A549 treated with DMSO at 1 μM for 4 hours (cell line): ENCODE data around the gene BCS1L. TPM values are rescaled to one million over a fixed set of nuclear protein-coding genes. Genes with fewer than 3 reads are reported as not detected.

Experiments used
- total RNA-seq: library from RNA; stranded (reverse); fragments of 200-300 nt; extraction: Qiagen RNA extraction; gene quantifications from 5 replicates; pipeline ENCODE4 v1.2.3, GENCODE V29; 2022; ENCODE audit warnings: low read depth

Gene BCS1L, protein sequence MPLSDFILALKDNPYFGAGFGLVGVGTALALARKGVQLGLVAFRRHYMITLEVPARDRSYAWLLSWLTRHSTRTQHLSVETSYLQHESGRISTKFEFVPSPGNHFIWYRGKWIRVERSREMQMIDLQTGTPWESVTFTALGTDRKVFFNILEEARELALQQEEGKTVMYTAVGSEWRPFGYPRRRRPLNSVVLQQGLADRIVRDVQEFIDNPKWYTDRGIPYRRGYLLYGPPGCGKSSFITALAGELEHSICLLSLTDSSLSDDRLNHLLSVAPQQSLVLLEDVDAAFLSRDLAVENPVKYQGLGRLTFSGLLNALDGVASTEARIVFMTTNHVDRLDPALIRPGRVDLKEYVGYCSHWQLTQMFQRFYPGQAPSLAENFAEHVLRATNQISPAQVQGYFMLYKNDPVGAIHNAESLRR
- 38.3 to 50.3 TPM (median 44.1 TPM) in 5 replicates for total RNA-seq

GRCh38 chr2:218659258-218659987 is at the start of gene BCS1L, which contains the start of gene ZNF142:
BCS1L (plus strand) TSS chr2:218659683; CDS start chr2:218660988, 1,305 bp downstream.
ZNF142 (minus strand) TSS chr2:218659623; CDS start chr2:218656429, 3,194 bp downstream.

DNA sequence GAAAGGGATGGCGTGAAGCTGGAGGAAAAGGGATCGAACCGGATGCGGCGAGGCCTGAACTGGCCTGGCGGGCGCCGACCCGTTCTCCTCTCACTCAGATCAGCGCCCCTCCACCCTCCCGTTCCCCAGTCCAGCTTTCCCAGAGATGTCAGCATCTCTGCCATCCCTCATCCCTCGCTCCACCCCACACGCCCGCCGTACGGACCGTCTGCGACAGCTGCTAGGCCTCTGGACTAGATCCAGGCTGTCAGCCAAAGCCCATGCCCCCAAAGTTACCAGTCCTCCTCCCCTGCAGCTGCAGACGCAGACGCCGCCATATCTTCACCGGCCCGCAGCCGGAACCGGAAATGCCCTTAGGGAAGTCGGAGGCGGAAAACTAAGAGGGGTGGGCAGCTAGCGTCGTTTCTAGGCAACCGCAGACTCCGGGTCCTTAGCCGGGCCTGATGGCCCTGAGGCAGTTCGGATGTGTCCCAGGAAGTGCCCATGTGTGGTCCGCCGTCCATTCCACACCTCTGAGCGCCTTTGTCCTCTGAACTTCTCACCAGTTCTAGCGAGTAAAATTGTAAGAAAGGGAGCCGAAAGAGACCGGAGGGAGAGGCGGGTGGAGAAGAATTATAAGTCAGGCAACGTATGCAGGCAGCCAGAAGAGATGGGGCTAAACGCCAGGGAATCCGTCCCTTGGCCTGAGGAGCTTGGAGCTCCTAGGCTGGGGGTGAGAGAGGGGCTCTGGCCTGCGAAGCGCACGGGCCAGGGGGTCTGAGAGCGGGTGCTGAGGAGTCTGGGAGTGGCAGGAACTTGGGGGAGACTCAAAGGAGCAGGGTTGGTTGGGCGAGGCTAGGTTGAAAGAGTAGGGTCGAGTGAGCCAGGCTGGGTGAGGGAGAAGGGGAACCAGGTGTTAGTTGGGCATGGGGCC is 12.4 kb downstream of the BCS1L start, which contains the start of the genes RNF25 and STK36:
TSS of gene RNF25 (minus strand) at position 349 of the 913 bp plus-strand sequence. CDS start at position 317, 32 bp downstream.
TSS of gene STK36 (plus strand) at position 433 of the 913 bp plus-strand sequence. CDS start 744 bp downstream, outside the sequence.

GRCh38 chr2:218710687-218711549 is 51.4 kb downstream of the BCS1L start, which contains the start of gene TTLL4:
TTLL4 (plus strand) TSS chr2:218710835; CDS start chr2:218737677, 26,842 bp downstream.

Other genes with a start within 250 kb of the BCS1L start
- gene VIL1, start 240.6 kb upstream of the BCS1L start, total RNA-seq = 0.16 to 0.33 TPM (median 0.18 TPM) in 5 replicates
- 4.8 to 7.4 TPM (median 6.3 TPM) in 5 replicates for gene USP37, start 91.3 kb upstream of the BCS1L start, total RNA-seq
- 41.8 to 53.3 TPM (median 49.7 TPM) in 5 replicates for gene CNOT9, start 90.8 kb upstream of the BCS1L start, total RNA-seq
- 0.26 to 0.69 TPM (median 0.31 TPM) in 5 replicates for gene PLCD4, start 51.8 kb upstream of the BCS1L start, total RNA-seq
- gene ZNF142, start 60 bp upstream of the BCS1L start, total RNA-seq = 15.5 to 21.3 TPM (median 19.5 TPM) in 5 replicates
- 39.0 to 58.2 TPM (median 47.7 TPM) in 5 replicates for gene RNF25, start 12.3 kb downstream of the BCS1L start, total RNA-seq
- 7.7 to 16.1 TPM (median 13.8 TPM) in 5 replicates for gene STK36, start 12.4 kb downstream of the BCS1L start, total RNA-seq
- 25.3 to 30.7 TPM (median 28.6 TPM) in 5 replicates for gene TTLL4, start 51.2 kb downstream of the BCS1L start, total RNA-seq
- 0.03 to 0.34 TPM (median 0.19 TPM) in 4 of 5 replicates, not detected in the other for gene CYP27A1, start 122.5 kb downstream of the BCS1L start, total RNA-seq
- not detected in 5 replicates for gene PRKAG3, start 172.1 kb downstream of the BCS1L start, total RNA-seq
- gene WNT6, start 200.1 kb downstream of the BCS1L start, total RNA-seq = 0.05 to 0.15 TPM (median 0.10 TPM) in 4 of 5 replicates, not detected in the other
- 0.11 TPM in 1 of 5 replicates, not detected in the others for gene WNT10A, start 221.2 kb downstream of the BCS1L start, total RNA-seq